ENCODE measurements around the gene WFIKKN1.

DNA sequence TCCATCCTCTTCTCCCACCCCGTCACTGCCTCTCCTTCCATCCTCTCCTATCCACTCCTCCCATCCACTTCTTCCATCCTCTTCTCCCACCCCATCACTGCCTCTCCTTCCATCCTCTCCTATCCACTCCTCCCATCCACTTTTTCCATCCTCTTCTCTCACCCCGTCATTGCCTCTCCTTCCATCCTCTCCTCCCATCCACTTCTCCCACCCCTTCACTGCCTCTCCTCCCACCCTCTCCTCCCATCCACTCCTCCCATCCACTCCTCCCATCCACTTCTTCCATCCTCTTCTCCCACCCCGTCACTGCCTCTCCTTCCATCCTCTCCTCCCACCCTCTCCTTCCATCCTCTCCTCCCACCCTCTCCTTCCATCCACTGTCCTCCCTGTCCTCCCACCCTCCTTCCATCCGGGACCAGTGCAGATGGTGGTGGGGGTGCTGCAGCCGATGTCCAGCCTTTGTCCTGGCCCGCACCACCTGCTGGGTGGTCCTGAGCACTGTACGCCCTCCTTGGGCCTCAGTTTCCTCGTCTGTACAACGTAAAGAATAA is 1.1 kb downstream of the WFIKKN1 start:
- TF ChIP-seq NFE2L2 (IDR thresholded peaks at IDR 0.05; ENCODE audit: low read depth, low read length) (no peak), SMC3 (IDR thresholded peaks at IDR 0.05; ENCODE audit: low read depth, low read length) (no peak), MXI1 (IDR thresholded peaks at IDR 0.05; ENCODE audit: borderline replicate concordance, low read depth, low read length) (no peak)
- TF ChIP-seq, protein P1, sequence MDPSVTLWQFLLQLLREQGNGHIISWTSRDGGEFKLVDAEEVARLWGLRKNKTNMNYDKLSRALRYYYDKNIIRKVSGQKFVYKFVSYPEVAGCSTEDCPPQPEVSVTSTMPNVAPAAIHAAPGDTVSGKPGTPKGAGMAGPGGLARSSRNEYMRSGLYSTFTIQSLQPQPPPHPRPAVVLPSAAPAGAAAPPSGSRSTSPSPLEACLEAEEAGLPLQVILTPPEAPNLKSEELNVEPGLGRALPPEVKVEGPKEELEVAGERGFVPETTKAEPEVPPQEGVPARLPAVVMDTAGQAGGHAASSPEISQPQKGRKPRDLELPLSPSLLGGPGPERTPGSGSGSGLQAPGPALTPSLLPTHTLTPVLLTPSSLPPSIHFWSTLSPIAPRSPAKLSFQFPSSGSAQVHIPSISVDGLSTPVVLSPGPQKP (IDR thresholded peaks at IDR 0.05; ENCODE audit: borderline replicate concordance, low read depth, low read length), result no peak
- TF ChIP-seq, protein P2, sequence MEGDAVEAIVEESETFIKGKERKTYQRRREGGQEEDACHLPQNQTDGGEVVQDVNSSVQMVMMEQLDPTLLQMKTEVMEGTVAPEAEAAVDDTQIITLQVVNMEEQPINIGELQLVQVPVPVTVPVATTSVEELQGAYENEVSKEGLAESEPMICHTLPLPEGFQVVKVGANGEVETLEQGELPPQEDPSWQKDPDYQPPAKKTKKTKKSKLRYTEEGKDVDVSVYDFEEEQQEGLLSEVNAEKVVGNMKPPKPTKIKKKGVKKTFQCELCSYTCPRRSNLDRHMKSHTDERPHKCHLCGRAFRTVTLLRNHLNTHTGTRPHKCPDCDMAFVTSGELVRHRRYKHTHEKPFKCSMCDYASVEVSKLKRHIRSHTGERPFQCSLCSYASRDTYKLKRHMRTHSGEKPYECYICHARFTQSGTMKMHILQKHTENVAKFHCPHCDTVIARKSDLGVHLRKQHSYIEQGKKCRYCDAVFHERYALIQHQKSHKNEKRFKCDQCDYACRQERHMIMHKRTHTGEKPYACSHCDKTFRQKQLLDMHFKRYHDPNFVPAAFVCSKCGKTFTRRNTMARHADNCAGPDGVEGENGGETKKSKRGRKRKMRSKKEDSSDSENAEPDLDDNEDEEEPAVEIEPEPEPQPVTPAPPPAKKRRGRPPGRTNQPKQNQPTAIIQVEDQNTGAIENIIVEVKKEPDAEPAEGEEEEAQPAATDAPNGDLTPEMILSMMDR (conservative IDR thresholded peaks at IDR 0.05; ENCODE audit: low read depth, low read length), result no peak
- TF ChIP-seq, protein P3, sequence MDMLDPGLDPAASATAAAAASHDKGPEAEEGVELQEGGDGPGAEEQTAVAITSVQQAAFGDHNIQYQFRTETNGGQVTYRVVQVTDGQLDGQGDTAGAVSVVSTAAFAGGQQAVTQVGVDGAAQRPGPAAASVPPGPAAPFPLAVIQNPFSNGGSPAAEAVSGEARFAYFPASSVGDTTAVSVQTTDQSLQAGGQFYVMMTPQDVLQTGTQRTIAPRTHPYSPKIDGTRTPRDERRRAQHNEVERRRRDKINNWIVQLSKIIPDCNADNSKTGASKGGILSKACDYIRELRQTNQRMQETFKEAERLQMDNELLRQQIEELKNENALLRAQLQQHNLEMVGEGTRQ (IDR thresholded peaks at IDR 0.05; ENCODE audit: low read depth, low read length), result no peak
